H1 (cell line): ENCODE data around the gene RAD51B. TPM values are rescaled to one million over a fixed set of nuclear protein-coding genes. Genes with fewer than 3 reads are reported as not detected.
"Not testable (repeated sequence)": the region's sequence is repeated elsewhere in the genome, so short reads cannot be mapped to it uniquely, and the experiment has no call there.

Experiments
- CTCF ChIA-PET: fragments of 300-600 bp; sonication (Branson Sonifier 250); formaldehyde crosslinking; loops from one replicate; lab custom pipeline; 2021; ENCODE audit not compliant: partially characterized antibody; lab: Charles Lee
- POLR2A ChIA-PET: fragments of 300-600 bp; sonication (Branson Sonifier 250); formaldehyde crosslinking; loops from one replicate; lab custom pipeline; 2021; ENCODE audit warnings: inconsistent platforms; ENCODE audit not compliant: partially characterized antibody; lab: Charles Lee
- DNase-seq, 2 experiments: peaks; one replicate each; pipeline versions ENCODE4 v3.0.0 to v3.0.0-alpha.2; 2010 to 2022; ENCODE audit warnings: low spot score in 2 of 2, low read depth in 1 of 2, mixed read lengths in 1 of 2
- FAIRE-seq: peaks from 2 replicates; lab custom pipeline; 2011; peaks lifted over from hg19 to GRCh38; lab: Jason Lieb, UNC
- H2AFZ ChIP-seq: 2 replicates; pipeline ENCODE4 v1.8.1; 2012; ENCODE audit warnings: low read length, inconsistent platforms
- H2AK5ac ChIP-seq: 2 replicates; pipeline ENCODE4 v1.6.1; 2013; ENCODE audit warnings: low read depth, low read length
- H2BK120ac ChIP-seq: replicated peaks from 2 replicates; pipeline ENCODE3; 2013; ENCODE audit warnings: low read depth, low read length, inconsistent platforms
- H2BK12ac ChIP-seq: 2 replicates; pipeline ENCODE4 v1.6.1; 2013; ENCODE audit warnings: low read depth, low read length
- H2BK15ac ChIP-seq: 2 replicates; pipeline ENCODE4 v1.6.1; 2013; ENCODE audit warnings: low read length
- H2BK20ac ChIP-seq: 2 replicates; pipeline ENCODE4 v1.6.1; 2013; ENCODE audit warnings: low read length
- H2BK5ac ChIP-seq: 2 replicates; pipeline ENCODE4 v1.6.1; 2013; ENCODE audit warnings: low read depth, low read length
- H3K14ac ChIP-seq: 2 replicates; pipeline ENCODE4 v1.6.1; 2013; ENCODE audit warnings: inconsistent platforms; ENCODE audit not compliant: insufficient read length
- H3K18ac ChIP-seq: 2 replicates; pipeline ENCODE4 v1.6.1; 2013; ENCODE audit warnings: low read length; ENCODE audit errors: extremely low read depth
- H3K23ac ChIP-seq: 2 replicates; pipeline ENCODE4 v1.6.1; 2013; ENCODE audit warnings: inconsistent platforms; ENCODE audit not compliant: insufficient read length
- H3K23me2 ChIP-seq: 2 replicates; pipeline ENCODE4 v1.6.1; 2013; ENCODE audit warnings: low read depth, low read length
- H3K27ac ChIP-seq: 2 replicates; pipeline ENCODE4 v1.6.1; 2011; ENCODE audit warnings: low read depth, low read length, inconsistent platforms
- H3K27me3 ChIP-seq, 4 experiments: replicated peaks in 1 of 4; 1 replicate in 1 of 4; 2 replicates in 3 of 4; pipeline versions ENCODE4 v1.6.1 to v1.8.1; 2011 to 2013; ENCODE audit warnings: low read length in 3 of 4, mild to moderate bottlenecking in 3 of 4, inconsistent platforms in 2 of 4, mixed read lengths in 2 of 4, moderate library complexity in 1 of 4; ENCODE audit not compliant: control insufficient read depth in 3 of 4, insufficient read depth in 3 of 4; ENCODE audit errors: extremely low read depth in 1 of 4
- H3K36me3 ChIP-seq, 4 experiments: 2 replicates each; pipeline versions ENCODE4 v1.6.1 to v1.8.1; 2011 to 2013; ENCODE audit warnings: mild to moderate bottlenecking in 4 of 4, low read length in 3 of 4, moderate library complexity in 2 of 4, control low read depth in 1 of 4, inconsistent platforms in 1 of 4; ENCODE audit not compliant: insufficient read depth in 4 of 4, control insufficient read depth in 2 of 4
- H3K4ac ChIP-seq: replicated peaks from 2 replicates; pipeline ENCODE3; 2013; ENCODE audit warnings: low read length, low read depth, mixed read lengths, inconsistent platforms; ENCODE audit not compliant: insufficient read length
- H3K4me1 ChIP-seq, 4 experiments: replicated peaks in 1 of 4; 1 replicate in 1 of 4; 2 replicates in 3 of 4; pipeline versions ENCODE4 v1.6.1 to v1.8.1; 2011 to 2013; ENCODE audit warnings: low read length in 3 of 4, inconsistent platforms in 2 of 4, mixed read lengths in 1 of 4; ENCODE audit not compliant: insufficient read depth in 4 of 4, control insufficient read depth in 3 of 4
- H3K4me2 ChIP-seq, 2 experiments: 2 replicates each; pipeline versions ENCODE4 v1.6.1 to v1.8.1; 2011 to 2013; ENCODE audit warnings: low read depth in 2 of 2, low read length in 2 of 2, control low read depth in 1 of 2, inconsistent platforms in 1 of 2, mild to moderate bottlenecking in 1 of 2; ENCODE audit not compliant: insufficient read depth in 1 of 2
- H3K4me3 ChIP-seq, 4 experiments: fragments of 200-600, 300-600 bp in 1 of 4; sonication (generic), shearing (Covaris generic), sonication (Bioruptor Twin) in 1 of 4; 2 replicates each; pipeline versions ENCODE4 v1.5.1 to v1.8.1; 2011 to 2016; ENCODE audit warnings: low read length in 4 of 4, low read depth in 3 of 4, control low read depth in 2 of 4, inconsistent platforms in 2 of 4, mild to moderate bottlenecking in 2 of 4, mixed read lengths in 1 of 4, moderate library complexity in 1 of 4; ENCODE audit not compliant: insufficient read depth in 2 of 4; ENCODE audit errors: extremely low read depth in 1 of 4
- H3K56ac ChIP-seq: replicated peaks from 2 replicates; pipeline ENCODE3; 2013; ENCODE audit warnings: low read depth, mild to moderate bottlenecking, mixed read lengths, low read length, inconsistent platforms; ENCODE audit not compliant: insufficient read length
- H3K79me1 ChIP-seq: 2 replicates; pipeline ENCODE4 v1.6.1; 2013; ENCODE audit warnings: low read depth, low read length, control low read depth
- H3K79me2 ChIP-seq, 2 experiments: 2 replicates each; pipeline versions ENCODE4 v1.6.1 to v1.8.1; 2012 to 2013; ENCODE audit warnings: low read length in 2 of 2, mild to moderate bottlenecking in 2 of 2, inconsistent platforms in 1 of 2; ENCODE audit not compliant: insufficient read depth in 2 of 2, control insufficient read depth in 1 of 2
- H3K9ac ChIP-seq, 4 experiments: replicated peaks in 1 of 4; 1 replicate in 1 of 4; 2 replicates in 3 of 4; pipeline versions ENCODE4 v1.6.1 to v1.8.1; 2011 to 2013; ENCODE audit warnings: low read depth in 3 of 4, low read length in 3 of 4, control low read depth in 2 of 4, mild to moderate bottlenecking in 2 of 4, moderate library complexity in 2 of 4, inconsistent platforms in 1 of 4; ENCODE audit errors: extremely low read depth in 1 of 4
- H3K9me3 ChIP-seq, 2 experiments: 2 replicates each; pipeline versions ENCODE4 v1.6.1 to v1.8.1; 2012 to 2013; ENCODE audit warnings: mild to moderate bottlenecking in 2 of 2, moderate library complexity in 2 of 2, control low read depth in 1 of 2, inconsistent platforms in 1 of 2, low read depth in 1 of 2, low read length in 1 of 2, mixed read lengths in 1 of 2; ENCODE audit not compliant: insufficient read depth in 2 of 2
- H4K20me1 ChIP-seq, 2 experiments: replicated peaks in 1 of 2; 2 replicates each; pipeline versions ENCODE3 to v1.8.1; 2011 to 2013; ENCODE audit warnings: inconsistent platforms in 2 of 2, low read length in 2 of 2, mild to moderate bottlenecking in 1 of 2; ENCODE audit not compliant: insufficient read depth in 2 of 2, control insufficient read depth in 1 of 2
- H4K5ac ChIP-seq: 2 replicates; pipeline ENCODE4 v1.6.1; 2013; ENCODE audit warnings: low read length, low read depth, mixed read lengths, inconsistent platforms; ENCODE audit not compliant: insufficient read length
- H4K8ac ChIP-seq: 2 replicates; pipeline ENCODE4 v1.8.0; 2013; ENCODE audit warnings: mild to moderate bottlenecking, moderate library complexity, low read length, inconsistent platforms; ENCODE audit not compliant: insufficient read depth; ENCODE audit errors: extremely low read depth
- H4K91ac ChIP-seq: replicated peaks from 2 replicates; pipeline ENCODE3; 2013; ENCODE audit warnings: low read length, mixed read lengths, inconsistent platforms; ENCODE audit not compliant: insufficient read length
- WGBS, 2 experiments: shearing (Covaris generic) in 1 of 2; methylation state at CpG; one replicate each; pipeline versions ENCODE4 v1.1.6 to v1.1.7; 2013 to 2015; ENCODE audit warnings: low lambda C conversion rate in 2 of 2, mixed read lengths in 2 of 2, inconsistent platforms in 1 of 2, low coverage in 1 of 2, missing lambda C conversion rate in 1 of 2; ENCODE audit not compliant: insufficient replicate concordance in 2 of 2, insufficient coverage in 1 of 2, insufficient read length in 1 of 2; ENCODE audit errors: extremely low coverage in 1 of 2, missing lambda C conversion rate in 1 of 2; 5-methylcytosine and 5-hydroxymethylcytosine counted together
- polyA plus RNA-seq, 7 experiments: library from polyadenylated mRNA; depleted of rRNA in 3 of 7; stranded (reverse) in 5 of 7; unstranded in 2 of 7; fragments of >200 nt in 5 of 7; fragments of 200-250 nt in 2 of 7; gene quantifications; 1 replicate in 5 of 7; 2 replicates in 1 of 7; 4 replicates in 1 of 7; pipeline versions ENCODE4 v1.2.1 to v1.2.3, GENCODE V29; 2011 to 2013; ENCODE audit warnings: missing spikeins in 2 of 7, mixed read lengths in 2 of 7
- total RNA-seq: library from RNA; stranded (reverse); fragmentation: NEBNext Ultra II Directional; extraction: Animal tissue kit (Norgen Biotek cat#: 25700); gene quantifications from 2 replicates; pipeline ENCODE4 v1.2.1, GENCODE V29; 2021

The RAD51B gene
- total and polyA plus RNA-seq, 2 of the 8 experiments (the other 6 are each of a cell fraction or from before 2014, with no cell fraction given), result 3.9 to 14.9 TPM

- H3K27me3 ChIP-seq, FAIRE-seq, H4K20me1 ChIP-seq, H4K91ac ChIP-seq, H3K18ac ChIP-seq, H3K79me1 ChIP-seq, POLR2A ChIA-PET, H3K36me3 ChIP-seq, H3K9ac ChIP-seq, H3K14ac ChIP-seq, H3K4me2 ChIP-seq, CTCF ChIA-PET, H2BK12ac ChIP-seq, H2BK5ac ChIP-seq, H2AFZ ChIP-seq, H3K23ac ChIP-seq, H4K5ac ChIP-seq, H3K27ac ChIP-seq, H3K4ac ChIP-seq, H3K4me3 ChIP-seq, H4K8ac ChIP-seq, H2BK20ac ChIP-seq, H2BK15ac ChIP-seq, DNase-seq, H3K4me1 ChIP-seq, H3K23me2 ChIP-seq, H2BK120ac ChIP-seq, H3K79me2 ChIP-seq, H2AK5ac ChIP-seq, H3K56ac ChIP-seq: not testable (repeated sequence)
- peaks cover 9 to 14% of the 10 kb centered on the region in 2 experiments for H3K9me3 ChIP-seq
- 74% methylated on average over 1 of the region's 1 CpG; no CpG with 5 or more reads in 1 of the 2 experiments for WGBS, 2 experiments
Measured at GRCh38 chr14:68031011-68031410, 211.4 kb downstream of the RAD51B start.
